22Rv1 (cell line): Measurements from ENCODE around the gene STAT1.
"Not testable (repeated sequence)": the region's sequence is repeated elsewhere in the genome, so short reads cannot be mapped to it uniquely, and the experiment has no call there.

ENCODE experiments used
- H3K27ac ChIP-seq: fragments of 450-650 bp; 2 replicates; pipeline ENCODE4 v1.5.1; 2017
- CTCF ChIP-seq: fragments of 450-650 bp; IDR thresholded peaks from 2 replicates; pipeline ENCODE4 v1.5.1; 2017; ENCODE audit warnings: mild to moderate bottlenecking
- ZFX ChIP-seq: fragments of 450-650 bp; IDR thresholded peaks from 2 replicates; pipeline ENCODE4 v1.6.1; 2017; ENCODE audit warnings: antibody characterized with exemption, borderline replicate concordance

STAT1 gene

DNA sequence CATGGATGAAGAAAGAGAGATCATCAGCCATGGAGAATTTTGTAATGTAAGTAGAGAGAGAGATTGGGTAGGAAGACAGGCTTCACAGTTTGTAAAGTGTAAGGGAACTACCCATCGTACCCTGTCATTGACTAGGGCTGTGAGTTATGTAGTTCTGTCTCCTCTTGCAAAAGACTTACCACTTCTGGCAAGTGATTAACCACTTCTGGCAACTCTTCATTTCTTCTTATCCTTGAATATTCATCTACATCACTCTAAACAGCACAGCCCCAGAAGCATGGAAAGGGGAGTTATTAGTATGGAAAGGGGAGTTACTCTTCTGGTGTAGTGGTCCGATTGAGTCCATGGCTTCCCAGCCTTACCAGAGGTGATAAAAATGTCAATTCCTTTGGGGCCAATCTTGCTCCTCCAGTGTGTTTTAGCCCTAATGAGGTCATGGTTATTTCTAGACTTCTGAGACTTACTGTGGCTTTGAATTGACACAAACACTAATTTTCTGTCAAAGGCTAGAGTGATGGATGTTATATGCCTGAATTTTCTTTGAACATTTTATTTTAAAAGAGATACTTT, 52.0 kb downstream of the STAT1 start:
- no peak for TF ChIP-seq CTCF

GRCh38 chr2:190961117-190961516, 52.9 kb downstream of the STAT1 start:
- not testable (repeated sequence) for H3K27ac ChIP-seq

More for the DNA sequence above, 52.0 kb downstream of the STAT1 start:
- no peak overlapping the region for H3K27ac ChIP-seq

DNA sequence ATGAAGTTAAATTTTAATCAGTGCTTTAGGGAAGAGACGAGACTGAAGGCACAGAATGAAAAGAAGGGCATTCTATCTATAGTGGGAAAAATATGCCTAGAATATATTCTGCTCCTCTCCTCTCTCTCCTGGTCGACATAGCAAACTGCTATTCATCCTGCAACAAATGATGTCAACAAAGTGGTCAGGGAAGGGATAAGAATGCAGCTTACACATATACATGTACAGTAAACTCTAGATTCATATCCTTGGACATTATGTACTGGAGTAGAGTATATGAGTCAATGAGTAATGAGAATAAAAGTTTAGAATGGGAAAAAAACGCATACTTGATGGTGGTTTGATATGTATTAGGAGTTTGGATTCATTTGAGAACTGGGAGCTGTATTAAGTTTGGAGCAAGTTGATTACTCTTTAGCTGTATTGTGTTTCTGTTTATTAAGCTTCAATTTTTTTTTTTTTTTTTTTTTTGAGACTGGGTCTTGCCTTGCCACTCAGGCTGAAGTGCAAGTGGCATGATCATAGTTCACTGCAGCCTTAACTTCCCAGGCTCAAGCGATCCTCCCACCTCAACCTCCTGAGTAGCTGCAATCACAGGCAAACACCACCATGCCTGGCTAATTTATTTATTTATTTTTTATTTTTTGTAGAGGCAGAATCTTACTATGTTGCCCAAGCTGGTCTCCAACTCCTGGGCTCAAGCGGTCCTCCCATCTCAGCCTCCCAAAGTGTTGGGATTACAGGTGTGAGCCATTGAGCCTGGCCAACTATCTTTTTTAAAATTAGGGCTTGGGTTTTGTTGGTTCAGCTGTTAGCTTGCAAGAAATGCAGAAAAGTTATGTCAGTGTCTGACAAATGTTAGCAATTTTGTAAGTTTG, 53.8 kb downstream of the STAT1 start:
- no peak overlapping the region for H3K27ac ChIP-seq
- TF ChIP-seq CTCF = no peak
- TF ChIP-seq ZFX = no peak

DNA sequence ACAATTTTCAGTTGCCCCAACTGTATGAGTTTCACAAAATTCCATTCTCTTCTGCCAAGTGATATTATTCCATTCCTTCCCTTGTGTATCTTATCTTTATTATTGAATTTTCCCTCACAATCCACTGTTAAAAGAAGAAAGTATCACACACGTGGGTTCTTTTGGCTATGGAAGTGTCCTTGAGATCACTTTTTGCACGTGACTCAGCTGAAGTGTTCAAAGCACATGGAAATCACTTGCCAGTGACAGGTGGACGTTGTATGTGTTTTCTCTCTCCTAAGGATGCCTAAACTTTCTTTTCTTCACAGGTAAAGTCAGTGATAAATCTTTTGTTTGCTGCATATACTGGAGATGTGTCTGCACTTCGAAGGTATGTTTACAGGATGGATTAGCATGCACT, 60.7 kb downstream of the STAT1 start:
- TF ChIP-seq ZFX = no peak
- TF ChIP-seq CTCF = no peak
- no peak overlapping the region for H3K27ac ChIP-seq

DNA sequence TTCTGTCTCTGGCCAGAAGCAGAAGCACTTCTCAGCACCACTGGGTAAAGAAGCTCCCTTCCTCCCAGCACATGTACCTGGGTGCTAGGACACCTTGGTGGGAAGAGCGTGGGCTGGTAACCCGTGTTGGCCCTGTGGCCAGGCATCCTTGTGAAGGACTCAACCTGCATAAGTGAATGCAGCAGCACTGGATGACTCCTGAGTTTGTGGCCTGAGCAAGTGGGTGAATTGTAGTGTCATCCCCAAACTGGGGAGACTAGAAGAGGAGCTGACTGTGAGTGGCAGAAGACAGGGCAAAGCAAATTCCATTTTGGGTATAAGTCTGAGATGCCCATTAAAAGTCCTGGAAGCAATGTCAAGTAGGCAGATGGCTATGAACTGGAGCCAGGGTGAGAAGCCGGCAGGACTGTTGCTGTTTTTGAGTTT, 63.4 kb downstream of the STAT1 start:
- no peak overlapping the region for H3K27ac ChIP-seq
- TF ChIP-seq CTCF (no peak), ZFX (no peak)

DNA sequence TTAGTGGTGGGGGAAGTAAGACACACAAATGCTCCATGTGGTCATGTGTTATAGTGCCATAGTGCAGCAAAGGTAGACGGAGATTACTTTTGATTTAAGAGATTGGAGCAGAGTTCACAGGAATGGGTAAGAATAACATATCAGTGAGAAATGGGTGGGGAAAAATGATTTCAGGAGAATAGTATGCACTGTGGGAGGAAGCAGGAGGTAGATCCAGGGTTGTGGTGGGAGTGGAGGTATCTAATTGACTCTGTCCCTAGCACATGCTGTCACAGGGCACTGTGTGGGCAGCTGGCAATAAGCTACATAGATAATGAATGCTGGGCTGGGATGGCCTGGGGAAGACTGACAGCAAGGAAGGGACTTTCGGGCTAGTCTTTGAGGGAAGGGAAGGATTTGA, 65.3 kb downstream of the STAT1 start:
- H3K27ac ChIP-seq = no peak overlapping the region
- TF ChIP-seq ZFX (no peak), CTCF (no peak)

- no peak overlapping the region for H3K27ac ChIP-seq
- TF ChIP-seq ZFX (no peak), CTCF (no peak)
Measured at GRCh38 chr2:190947711-190948251, 66.2 kb downstream of the STAT1 start.
